Activated T-cell treated with anti-CD3 and anti-CD28 coated beads, Interleukin-2, amount 50 U/mL, for 72 hours (primary cell): Measurements from ENCODE around the gene SSC4D. TPM values are rescaled to one million over a fixed set of nuclear protein-coding genes. Genes with fewer than 3 reads are reported as not detected.
A peak's percentile ranks its signal among the peaks of the same experiment; 100 is the strongest.
"Not testable (repeated sequence)": the region's sequence is repeated elsewhere in the genome, so short reads cannot be mapped to it uniquely, and the experiment has no call there.

Source experiments
- ATAC-seq, 2 donors: fragments of 150-1000 bp; cut with Tn5 transposase; replicated peaks in 1 of 2; 2 replicates each; pipeline ENCODE4 v1.10.0; 2021; ENCODE audit warnings: moderate library complexity in 2 of 2, mild to moderate bottlenecking in 1 of 2
- DNase-seq, 2 donors: peaks; one replicate each; pipeline ENCODE4 v3.0.0; 2021 to 2022; ENCODE audit warnings: mixed read lengths in 1 of 2
- H3K27ac Mint-ChIP-seq: one replicate; pipeline ENCODE4 v1.8.0; 2022; ENCODE audit warnings: mild to moderate bottlenecking, moderate library complexity, mixed read lengths
- H3K27me3 Mint-ChIP-seq: one replicate; pipeline ENCODE4 v1.8.0; 2022; ENCODE audit warnings: low read depth, mixed read lengths
- H3K36me3 Mint-ChIP-seq, 2 donors: one replicate each; pipeline ENCODE4 v1.8.0; 2022; ENCODE audit warnings: mixed read lengths in 2 of 2, mild to moderate bottlenecking in 1 of 2; ENCODE audit not compliant: insufficient read depth in 2 of 2
- H3K4me1 Mint-ChIP-seq: one replicate; pipeline ENCODE4 v1.8.0; 2022; ENCODE audit warnings: low read depth, mixed read lengths
- H3K4me3 Mint-ChIP-seq, 2 donors: one replicate each; pipeline ENCODE4 v1.8.0; 2022; ENCODE audit warnings: mild to moderate bottlenecking in 2 of 2, mixed read lengths in 2 of 2, moderate library complexity in 2 of 2
- H3K9me3 Mint-ChIP-seq, 2 donors: one replicate each; pipeline ENCODE4 v1.8.0; 2022; ENCODE audit warnings: mixed read lengths in 2 of 2
- total RNA-seq, 2 donors: library from RNA; stranded (reverse); gene quantifications; one replicate each; pipeline ENCODE4 v1.2.3, GENCODE V29; 2022

SSC4D gene
- total RNA-seq, result 1 to 10 TPM in 1 of 2 donors, under 1 TPM in 1; 0.60 to 1.0 TPM

- H3K27ac Mint-ChIP-seq, result no peak within 1 kb of the TSS
These were observed at the start of gene SSC4D for GRCh38 chr7:76409537-76409936. TSS of gene SSC4D (minus strand) at chr7:76409697. CDS start at chr7:76404439, 5,258 bp downstream.

GRCh38 chr7:76458504-76458903, 49.0 kb upstream of the SSC4D start:
- not testable (repeated sequence) for H3K27ac Mint-ChIP-seq, H3K27me3 Mint-ChIP-seq, H3K9me3 Mint-ChIP-seq, H3K36me3 Mint-ChIP-seq, DNase-seq, H3K4me1 Mint-ChIP-seq, H3K4me3 Mint-ChIP-seq, ATAC-seq

More at GRCh38 chr7:76409537-76409936, at the start of gene SSC4D:
- no peak for ATAC-seq
- no peak within 1 kb of the TSS for H3K4me3 Mint-ChIP-seq
- H3K36me3 Mint-ChIP-seq, result no peaks in the 10 kb centered on the region
- no peaks in the 10 kb centered on the region for H3K9me3 Mint-ChIP-seq
- H3K4me1 Mint-ChIP-seq, result peaks cover 4% of the 10 kb centered on the region
- no peaks in the 10 kb centered on the region for H3K27me3 Mint-ChIP-seq
- no peak for DNase-seq

GRCh38 chr7:76457017-76457416, 47.5 kb upstream of the SSC4D start:
- not testable (repeated sequence) for H3K27me3 Mint-ChIP-seq, H3K36me3 Mint-ChIP-seq, H3K4me3 Mint-ChIP-seq, H3K9me3 Mint-ChIP-seq, DNase-seq, ATAC-seq, H3K4me1 Mint-ChIP-seq, H3K27ac Mint-ChIP-seq

GRCh38 chr7:76445577-76446008, 36.1 kb upstream of the SSC4D start:
- not testable (repeated sequence) for H3K9me3 Mint-ChIP-seq, H3K4me1 Mint-ChIP-seq, H3K27me3 Mint-ChIP-seq, H3K36me3 Mint-ChIP-seq
- ATAC-seq, result peak; percentile 73 to 81
- H3K27ac Mint-ChIP-seq, result peak overlapping the region; percentile 75
- DNase-seq, result peak; percentile 23 to 42
- H3K4me3 Mint-ChIP-seq, result peak overlapping the region in 1 of 2 donors; percentile 67

- ATAC-seq, result peak; percentile 76
- not testable (repeated sequence) for H3K36me3 Mint-ChIP-seq, H3K27me3 Mint-ChIP-seq, H3K9me3 Mint-ChIP-seq, H3K4me1 Mint-ChIP-seq
- peak; percentile 12 to 22 for DNase-seq
- Mint-ChIP-seq H3K27ac (peak overlapping the region; percentile 39), H3K4me3 (peak overlapping the region in 1 of 2 donors; percentile 26)
These were observed 34.3 kb upstream of the SSC4D start for GRCh38 chr7:76443846-76444245.

- H3K9me3 Mint-ChIP-seq, H3K27me3 Mint-ChIP-seq, ATAC-seq, H3K4me3 Mint-ChIP-seq, DNase-seq, H3K27ac Mint-ChIP-seq, H3K36me3 Mint-ChIP-seq, H3K4me1 Mint-ChIP-seq: not testable (repeated sequence)
These were observed 33.4 kb upstream of the SSC4D start for GRCh38 chr7:76442664-76443446.

- not testable (repeated sequence) for H3K4me3 Mint-ChIP-seq, H3K27me3 Mint-ChIP-seq, H3K4me1 Mint-ChIP-seq, DNase-seq, H3K27ac Mint-ChIP-seq, H3K9me3 Mint-ChIP-seq, H3K36me3 Mint-ChIP-seq
- peak; percentile 53 to 54 for ATAC-seq
These were observed 32.3 kb upstream of the SSC4D start for GRCh38 chr7:76441792-76442191.

GRCh38 chr7:76440404-76440803, 30.9 kb upstream of the SSC4D start:
- not testable (repeated sequence) for DNase-seq, H3K4me1 Mint-ChIP-seq, ATAC-seq, H3K27ac Mint-ChIP-seq, H3K27me3 Mint-ChIP-seq, H3K4me3 Mint-ChIP-seq, H3K9me3 Mint-ChIP-seq, H3K36me3 Mint-ChIP-seq

GRCh38 chr7:76439120-76439888, 29.8 kb upstream of the SSC4D start:
- H3K9me3 Mint-ChIP-seq, ATAC-seq, H3K27me3 Mint-ChIP-seq, H3K4me1 Mint-ChIP-seq, H3K36me3 Mint-ChIP-seq, H3K27ac Mint-ChIP-seq, DNase-seq, H3K4me3 Mint-ChIP-seq: not testable (repeated sequence)

- ATAC-seq (peak; percentile 68 to 70), DNase-seq (peak; percentile 43 to 62)
- not testable (repeated sequence) for H3K36me3 Mint-ChIP-seq, H3K27me3 Mint-ChIP-seq, H3K9me3 Mint-ChIP-seq, H3K27ac Mint-ChIP-seq, H3K4me3 Mint-ChIP-seq, H3K4me1 Mint-ChIP-seq
These were observed 28.4 kb upstream of the SSC4D start for GRCh38 chr7:76437873-76438272.

GRCh38 chr7:76430836-76431235, 21.3 kb upstream of the SSC4D start:
- Mint-ChIP-seq H3K4me1 (peaks cover 11% of the 10 kb centered on the region), H3K4me3 (no peak overlapping the region)
- ATAC-seq, result no peak

GRCh38 chr7:76430211-76430610, 20.7 kb upstream of the SSC4D start:
- Mint-ChIP-seq H3K4me3 (no peak overlapping the region), H3K27ac (no peak overlapping the region), H3K9me3 (no peaks in the 10 kb centered on the region), H3K27me3 (no peaks in the 10 kb centered on the region), H3K36me3 (no peaks in the 10 kb centered on the region), H3K4me1 (peaks cover 11% of the 10 kb centered on the region)
- ATAC-seq (no peak), DNase-seq (no peak)

More at GRCh38 chr7:76430836-76431235, 21.3 kb upstream of the SSC4D start:
- H3K36me3 Mint-ChIP-seq, result no peaks in the 10 kb centered on the region
- H3K27me3 Mint-ChIP-seq, result no peaks in the 10 kb centered on the region
- no peaks in the 10 kb centered on the region for H3K9me3 Mint-ChIP-seq
- H3K27ac Mint-ChIP-seq, result no peak overlapping the region
- no peak for DNase-seq
